HEK293T (cell line): ENCODE measurements around the gene UMOD.

Experiments
- CTCF ChIA-PET: fragments of 350-600 bp; formaldehyde crosslinking; extraction: SDS; loops from one replicate; lab custom pipeline; 2021; ENCODE audit warnings: antibody characterized with exemption, inconsistent platforms; lab: Yijun Ruan, JAX
- POLR2A ChIA-PET: fragments of 350-600 bp; formaldehyde crosslinking; extraction: SDS; loops from one replicate; lab custom pipeline; 2020; ENCODE audit warnings: antibody characterized with exemption, inconsistent platforms; lab: Yijun Ruan, JAX
- DNase-seq: peaks from one replicate; pipeline ENCODE4 v3.0.0; 2012; ENCODE audit warnings: mixed read lengths; ENCODE audit errors: extremely low spot score
- ARNT ChIP-seq: fragments of 450-650 bp; IDR thresholded peaks from 2 replicates; pipeline ENCODE4 v1.6.1; 2017; ENCODE audit warnings: mild to moderate bottlenecking
- BHLHE40 ChIP-seq: fragments of 450-650 bp; IDR thresholded peaks from 2 replicates; pipeline ENCODE4 v1.6.1; 2016; ENCODE audit warnings: mild to moderate bottlenecking, moderate library complexity, borderline replicate concordance
- CTBP1 ChIP-seq: fragments of 450-650 bp; IDR thresholded peaks from 2 replicates; pipeline ENCODE4 v1.6.1; 2016; ENCODE audit warnings: borderline replicate concordance
- ELF4 ChIP-seq: fragments of 450-650 bp; IDR thresholded peaks from 2 replicates; pipeline ENCODE4 v1.6.1; 2017; ENCODE audit warnings: antibody characterized with exemption
- FOXA1 ChIP-seq: fragments of 450-650 bp; IDR thresholded peaks from 2 replicates; pipeline ENCODE4 v1.6.1; 2016; ENCODE audit warnings: mild to moderate bottlenecking
- FOXK2 ChIP-seq: fragments of 450-650 bp; IDR thresholded peaks from 2 replicates; pipeline ENCODE4 v1.6.1; 2016; ENCODE audit warnings: mild to moderate bottlenecking
- FOXM1 ChIP-seq: fragments of 450-650 bp; IDR thresholded peaks from 2 replicates; pipeline ENCODE4 v1.6.1; 2017; ENCODE audit warnings: mild to moderate bottlenecking, borderline replicate concordance
- HDGF ChIP-seq: fragments of 450-650 bp; IDR thresholded peaks from 2 replicates; pipeline ENCODE4 v1.6.1; 2017; ENCODE audit warnings: antibody characterized with exemption, borderline replicate concordance
- L3MBTL2 ChIP-seq: fragments of 450-650 bp; conservative IDR thresholded peaks from 2 replicates; pipeline ENCODE4 v1.6.1; 2016; ENCODE audit warnings: mild to moderate bottlenecking
- LEF1 ChIP-seq: fragments of 450-650 bp; IDR thresholded peaks from 2 replicates; pipeline ENCODE4 v1.6.1; 2017; ENCODE audit warnings: mild to moderate bottlenecking, borderline replicate concordance
- NFRKB ChIP-seq: fragments of 450-650 bp; IDR thresholded peaks from 2 replicates; pipeline ENCODE4 v1.6.1; 2016; ENCODE audit warnings: mild to moderate bottlenecking, moderate library complexity
- PKNOX1 ChIP-seq: fragments of 450-650 bp; IDR thresholded peaks from 2 replicates; pipeline ENCODE4 v1.6.1; 2016
- SP1 ChIP-seq: fragments of 450-650 bp; IDR thresholded peaks from 2 replicates; pipeline ENCODE4 v1.6.1; 2017
- SUZ12 ChIP-seq: fragments of 450-650 bp; IDR thresholded peaks from 2 replicates; pipeline ENCODE4 v1.6.1; 2016; ENCODE audit warnings: mild to moderate bottlenecking
- TARDBP ChIP-seq: fragments of 450-650 bp; IDR thresholded peaks from 2 replicates; pipeline ENCODE4 v1.6.1; 2016
- ZNF384 ChIP-seq: fragments of 450-650 bp; IDR thresholded peaks from 2 replicates; pipeline ENCODE4 v1.6.1; 2016

The UMOD gene

GRCh38 chr16:20397468-20398074 lies 45.1 kb upstream of the UMOD start:
- ChIA-PET CTCF (no interaction called here), POLR2A (no interaction called here)
- no peak for DNase-seq
- no peak for TF ChIP-seq PKNOX1
- no peak for TF ChIP-seq TARDBP
- no peak for TF ChIP-seq FOXM1
- TF ChIP-seq BHLHE40 = no peak
- TF ChIP-seq ZNF384 = no peak
- TF ChIP-seq SP1 = no peak
- TF ChIP-seq NFRKB = no peak
- TF ChIP-seq FOXK2 = no peak
- no peak for TF ChIP-seq CTBP1
- no peak for TF ChIP-seq ARNT

GRCh38 chr16:20396846-20397467 lies 44.4 kb upstream of the UMOD start:
- ChIA-PET CTCF (interaction anchor here (1.6 kb wide), 1 partner anchor 11 kb away, joined by 6 read pairs; no protein-coding TSS in a partner anchor), POLR2A (no interaction called here)
- no peak for TF ChIP-seq FOXA1
- no peak for TF ChIP-seq FOXK2
- TF ChIP-seq ZNF384 = no peak
- no peak for TF ChIP-seq NFRKB
- TF ChIP-seq ELF4 = no peak
- TF ChIP-seq SUZ12 = no peak
- no peak for TF ChIP-seq TARDBP
- no peak for TF ChIP-seq SP1
- no peak for TF ChIP-seq FOXM1
- no peak for TF ChIP-seq CTBP1
- TF ChIP-seq LEF1 = no peak
- no peak for TF ChIP-seq HDGF
- no peak for TF ChIP-seq PKNOX1
- TF ChIP-seq L3MBTL2 = no peak
- TF ChIP-seq ARNT = no peak
- DNase-seq = no peak

GRCh38 chr16:20395946-20396345 lies 43.4 kb upstream of the UMOD start:
- CTCF ChIA-PET = interaction anchor here (1.0 to 1.6 kb wide), 2 partner anchors 10 to 13 kb away, joined by 3 to 6 read pairs; no protein-coding TSS in a partner anchor
- POLR2A ChIA-PET = no interaction called here
- DNase-seq = no peak
- TF ChIP-seq PKNOX1 = no peak
- TF ChIP-seq LEF1 = no peak
- no peak for TF ChIP-seq BHLHE40
- TF ChIP-seq SUZ12 = no peak
- TF ChIP-seq TARDBP = no peak
- TF ChIP-seq FOXK2 = no peak
- no peak for TF ChIP-seq NFRKB
- no peak for TF ChIP-seq L3MBTL2
- no peak for TF ChIP-seq SP1

- POLR2A ChIA-PET = no interaction called here
- CTCF ChIA-PET = interaction anchor here (1.6 kb wide), 1 partner anchor 9 kb away, joined by 10 read pairs; no protein-coding TSS in a partner anchor
- TF ChIP-seq CTBP1 = no peak
- no peak for TF ChIP-seq HDGF
- no peak for TF ChIP-seq FOXM1
- TF ChIP-seq LEF1 = no peak
- TF ChIP-seq ELF4 = no peak
- no peak for TF ChIP-seq BHLHE40
- no peak for TF ChIP-seq ARNT
- TF ChIP-seq NFRKB = no peak
- DNase-seq = no peak
Measured at GRCh38 chr16:20393801-20394577, 41.5 kb upstream of the UMOD start.

GRCh38 chr16:20391045-20391444 lies 38.5 kb upstream of the UMOD start:
- no peak for DNase-seq
- TF ChIP-seq ELF4 (no peak), NFRKB (no peak), SUZ12 (no peak), TARDBP (no peak), ARNT (no peak), SP1 (no peak)

GRCh38 chr16:20388854-20389253 lies 36.3 kb upstream of the UMOD start:
- TF ChIP-seq FOXK2 = no peak
- no peak for TF ChIP-seq BHLHE40
- TF ChIP-seq TARDBP = no peak
- TF ChIP-seq HDGF = no peak
- TF ChIP-seq FOXA1 = no peak
- TF ChIP-seq PKNOX1 = no peak
- TF ChIP-seq LEF1 = no peak
- TF ChIP-seq ELF4 = no peak
- no peak for TF ChIP-seq SP1
- no peak for TF ChIP-seq SUZ12
- no peak for TF ChIP-seq CTBP1
- TF ChIP-seq ARNT = no peak
- no peak for TF ChIP-seq ZNF384
- TF ChIP-seq FOXM1 = no peak
- no peak for TF ChIP-seq L3MBTL2
- TF ChIP-seq NFRKB = no peak
- DNase-seq = no peak
- ChIA-PET CTCF (interaction anchor here (0.6 kb wide), 1 partner anchor 480 kb away, joined by 3 read pairs; no protein-coding TSS in a partner anchor), POLR2A (no interaction called here)

More at GRCh38 chr16:20391045-20391444, 38.5 kb upstream of the UMOD start:
- ChIA-PET CTCF (no interaction called here), POLR2A (no interaction called here)
